Fibroblast of lung (primary cell): ENCODE data around the gene FHAD1. TPM values are rescaled to one million over a fixed set of nuclear protein-coding genes. Genes with fewer than 3 reads are reported as not detected.
"Not testable (repeated sequence)": the region's sequence is repeated elsewhere in the genome, so short reads cannot be mapped to it uniquely, and the experiment has no call there.

ENCODE experiments used
- DNase-seq, 2 donors: peaks; one replicate each; pipeline versions ENCODE4 v3.0.0 to v3.0.0-alpha.2; 2010; ENCODE audit warnings: low read depth in 2 of 2
- H2AFZ ChIP-seq: 2 replicates; pipeline ENCODE4 v1.5.1; 2012; ENCODE audit warnings: low read length, control low read depth, inconsistent platforms
- H3K27ac ChIP-seq: 2 replicates; pipeline ENCODE4 v1.5.1; 2011; ENCODE audit warnings: low read length, control low read depth; ENCODE audit not compliant: insufficient read depth
- H3K27me3 ChIP-seq: 2 replicates; pipeline ENCODE4 v1.5.1; 2011; ENCODE audit warnings: mild to moderate bottlenecking, low read length; ENCODE audit not compliant: control insufficient read depth, insufficient read depth
- H3K36me3 ChIP-seq: 2 replicates; pipeline ENCODE4 v1.5.1; 2011; ENCODE audit warnings: low read length; ENCODE audit not compliant: control insufficient read depth, insufficient read depth
- H3K4me1 ChIP-seq: 2 replicates; pipeline ENCODE4 v1.5.1; 2011; ENCODE audit warnings: low read length; ENCODE audit not compliant: control insufficient read depth, insufficient read depth; ENCODE audit errors: extremely low read depth
- H3K4me2 ChIP-seq: 2 replicates; pipeline ENCODE4 v1.5.1; 2011; ENCODE audit warnings: low read length, control low read depth; ENCODE audit not compliant: insufficient read depth; ENCODE audit errors: extremely low read depth
- H3K4me3 ChIP-seq, 4 experiments: fragments of 200-600 bp in 1 of 4; sonication (generic) in 1 of 4; replicated peaks in 1 of 4; 2 replicates each; pipeline ENCODE4 v1.5.1; 2011 to 2016; ENCODE audit warnings: low read length in 4 of 4, low read depth in 3 of 4, mild to moderate bottlenecking in 3 of 4, control low read depth in 2 of 4, inconsistent platforms in 1 of 4, mixed read lengths in 1 of 4; ENCODE audit not compliant: insufficient read depth in 1 of 4; ENCODE audit errors: control extremely low read depth in 1 of 4
- H3K79me2 ChIP-seq: 2 replicates; pipeline ENCODE4 v1.5.1; 2012; ENCODE audit warnings: mild to moderate bottlenecking, low read length, inconsistent platforms; ENCODE audit not compliant: control insufficient read depth, insufficient read depth
- H3K9ac ChIP-seq: 2 replicates; pipeline ENCODE4 v1.5.1; 2011; ENCODE audit warnings: mild to moderate bottlenecking, low read length, control low read depth; ENCODE audit not compliant: insufficient read depth
- H3K9me3 ChIP-seq: 2 replicates; pipeline ENCODE4 v1.5.1; 2012; ENCODE audit warnings: low read depth, low read length; ENCODE audit not compliant: control insufficient read depth, insufficient read depth
- H4K20me1 ChIP-seq: 2 replicates; pipeline ENCODE4 v1.5.1; 2011; ENCODE audit warnings: low read length; ENCODE audit not compliant: control insufficient read depth, insufficient read depth; ENCODE audit errors: extremely low read depth
- EZH2 ChIP-seq: IDR thresholded peaks from 2 replicates; pipeline ENCODE4 v1.5.1; 2012; ENCODE audit warnings: low read length, control low read depth, mild to moderate bottlenecking; ENCODE audit errors: missing control alignments
- polyA plus RNA-seq, 2 donors: library from polyadenylated mRNA; depleted of rRNA in 1 of 2; stranded (reverse) in 1 of 2; unstranded in 1 of 2; fragments of >200 nt; gene quantifications; 2 replicates each; pipeline ENCODE4 v1.2.1, GENCODE V29; 2011 to 2012; ENCODE audit warnings: missing spikeins in 1 of 2
- total RNA-seq: library from RNA; depleted of rRNA; stranded (reverse); fragments of >200 nt; gene quantifications from 2 replicates; pipeline ENCODE4 v1.2.1, GENCODE V29; 2014
- TF ChIP-seq, protein P1 (sequence below), 2 donors: IDR thresholded peaks in 1 of 2; conservative IDR thresholded peaks in 1 of 2; 1 replicate in 1 of 2; 2 replicates in 1 of 2; pipeline ENCODE4 v1.5.1; 2011 to 2012; ENCODE audit warnings: low read length in 2 of 2, control low read depth in 1 of 2, inconsistent platforms in 1 of 2, low read depth in 1 of 2, mild to moderate bottlenecking in 1 of 2

FHAD1 gene
- total and polyA plus RNA-seq, 2 donors (not counting 1 experiment from before 2014, with no cell fraction given): 0.09 to 0.66 TPM

DNA sequence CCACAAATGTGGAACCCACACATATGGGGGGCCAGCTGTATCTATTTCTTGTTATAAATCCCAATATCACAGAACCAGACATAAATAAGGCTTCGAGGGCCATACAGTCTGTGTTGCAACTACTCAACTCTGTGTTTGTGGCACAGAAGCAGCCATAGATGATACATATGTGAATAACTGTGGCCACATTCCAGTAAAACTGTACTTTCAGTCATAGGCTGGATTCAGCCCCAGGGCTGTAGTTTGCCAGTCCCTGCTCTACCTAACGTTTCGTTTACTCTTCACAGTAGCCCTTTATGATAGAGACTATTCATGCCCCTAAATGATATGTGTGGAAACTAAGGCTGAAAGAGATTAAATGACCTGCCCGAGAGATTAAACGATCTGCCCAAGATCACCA lies 48.7 kb downstream of the FHAD1 start:
- TF ChIP-seq, protein P1, sequence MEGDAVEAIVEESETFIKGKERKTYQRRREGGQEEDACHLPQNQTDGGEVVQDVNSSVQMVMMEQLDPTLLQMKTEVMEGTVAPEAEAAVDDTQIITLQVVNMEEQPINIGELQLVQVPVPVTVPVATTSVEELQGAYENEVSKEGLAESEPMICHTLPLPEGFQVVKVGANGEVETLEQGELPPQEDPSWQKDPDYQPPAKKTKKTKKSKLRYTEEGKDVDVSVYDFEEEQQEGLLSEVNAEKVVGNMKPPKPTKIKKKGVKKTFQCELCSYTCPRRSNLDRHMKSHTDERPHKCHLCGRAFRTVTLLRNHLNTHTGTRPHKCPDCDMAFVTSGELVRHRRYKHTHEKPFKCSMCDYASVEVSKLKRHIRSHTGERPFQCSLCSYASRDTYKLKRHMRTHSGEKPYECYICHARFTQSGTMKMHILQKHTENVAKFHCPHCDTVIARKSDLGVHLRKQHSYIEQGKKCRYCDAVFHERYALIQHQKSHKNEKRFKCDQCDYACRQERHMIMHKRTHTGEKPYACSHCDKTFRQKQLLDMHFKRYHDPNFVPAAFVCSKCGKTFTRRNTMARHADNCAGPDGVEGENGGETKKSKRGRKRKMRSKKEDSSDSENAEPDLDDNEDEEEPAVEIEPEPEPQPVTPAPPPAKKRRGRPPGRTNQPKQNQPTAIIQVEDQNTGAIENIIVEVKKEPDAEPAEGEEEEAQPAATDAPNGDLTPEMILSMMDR (conservative IDR thresholded peaks at IDR 0.05 in 1 of 2, IDR thresholded peaks at IDR 0.05 in 1 of 2; ENCODE audit: low read depth in 1 of 2, low read length in 2 of 2): no peak
- no peak for TF ChIP-seq EZH2
- no peaks in the 10 kb centered on the region for H3K27me3 ChIP-seq
- no peak for DNase-seq

DNA sequence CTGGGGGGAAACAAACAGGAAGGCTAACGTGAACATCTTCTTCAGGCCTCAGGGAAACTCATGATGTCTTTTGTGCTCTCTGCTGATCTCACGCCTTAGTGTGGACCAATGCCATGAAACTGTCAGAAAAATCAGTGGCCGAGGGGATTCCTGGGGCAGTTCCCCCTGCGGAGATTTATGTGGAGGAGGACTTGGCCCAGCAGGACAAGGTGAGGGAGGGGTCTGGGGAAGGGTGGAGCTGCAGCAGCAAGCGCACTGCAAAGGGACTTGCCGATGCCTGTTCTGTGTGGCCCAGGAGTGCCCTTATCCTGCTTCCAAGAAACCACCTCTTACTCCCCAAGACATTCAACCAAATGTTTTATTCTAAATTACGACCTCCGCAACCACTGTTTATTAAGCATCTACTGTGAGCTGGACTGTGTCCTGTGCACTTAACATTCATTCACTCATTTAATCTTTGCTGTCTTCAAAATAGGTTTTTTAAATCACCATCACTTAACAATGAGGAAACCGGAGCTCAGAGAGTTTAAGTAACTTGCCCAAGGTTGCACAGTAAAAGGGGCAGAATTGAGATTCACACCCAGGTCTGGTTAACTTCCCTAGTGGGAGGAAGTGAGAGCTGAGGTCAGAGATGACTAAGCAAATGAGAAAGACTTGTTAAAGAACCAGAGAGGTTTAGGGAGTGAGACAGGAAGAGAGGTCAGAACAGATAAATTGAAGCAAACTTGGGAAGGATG lies 49.7 kb downstream of the FHAD1 start:
- H4K20me1 ChIP-seq: no peaks in the 10 kb centered on the region

More for the DNA sequence above, 48.7 kb downstream of the FHAD1 start:
- H2AFZ ChIP-seq: no peak overlapping the region
- no peaks in the 10 kb centered on the region for H3K9me3 ChIP-seq
- no peaks in the 10 kb centered on the region for H3K36me3 ChIP-seq
- H3K4me3 ChIP-seq: no peak overlapping the region
- no peak overlapping the region for H3K4me2 ChIP-seq
- H3K27ac ChIP-seq: no peak overlapping the region
- no peaks in the 10 kb centered on the region for H3K79me2 ChIP-seq
- no peaks in the 10 kb centered on the region for H4K20me1 ChIP-seq
- H3K9ac ChIP-seq: no peak overlapping the region
- no peaks in the 10 kb centered on the region for H3K4me1 ChIP-seq

DNA sequence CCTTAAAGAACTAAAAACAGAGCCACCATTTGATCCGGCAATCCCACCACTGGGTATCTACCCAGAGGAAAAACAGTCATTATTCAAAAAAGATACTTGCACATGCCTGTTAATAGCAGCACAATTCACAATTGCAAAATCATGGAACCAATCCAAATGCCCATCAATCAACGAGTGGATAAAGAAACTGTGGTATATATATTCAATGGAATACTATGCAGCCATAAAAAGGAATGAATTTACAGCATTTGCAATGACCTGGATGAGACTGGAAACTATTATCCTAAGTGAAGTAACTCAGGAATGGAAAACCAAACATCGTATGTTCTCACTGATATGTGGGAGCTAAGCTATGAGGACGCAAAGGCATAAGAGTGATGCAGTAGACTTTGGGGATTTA lies 51.0 kb downstream of the FHAD1 start:
- not testable (repeated sequence) for H3K9me3 ChIP-seq, H3K4me2 ChIP-seq, H3K27ac ChIP-seq, H3K9ac ChIP-seq, H3K4me3 ChIP-seq, H3K4me1 ChIP-seq, H2AFZ ChIP-seq, DNase-seq, H3K36me3 ChIP-seq, H3K79me2 ChIP-seq, H4K20me1 ChIP-seq, H3K27me3 ChIP-seq

More for the DNA sequence above, 49.7 kb downstream of the FHAD1 start:
- Histone ChIP-seq H3K27ac (no peak overlapping the region), H2AFZ (no peak overlapping the region), H3K27me3 (no peaks in the 10 kb centered on the region), H3K9ac (no peak overlapping the region), H3K4me2 (no peak overlapping the region), H3K79me2 (no peaks in the 10 kb centered on the region), H3K36me3 (no peaks in the 10 kb centered on the region), H3K4me1 (no peaks in the 10 kb centered on the region), H3K4me3 (no peak overlapping the region), H3K9me3 (no peaks in the 10 kb centered on the region)
- DNase-seq: no peak
- TF ChIP-seq EZH2: no peak
- TF ChIP-seq, protein P1 (conservative IDR thresholded peaks at IDR 0.05 in 1 of 2, IDR thresholded peaks at IDR 0.05 in 1 of 2; ENCODE audit: low read depth in 1 of 2, low read length in 2 of 2): no peak
